ENCODE measurements around the gene IRF2BP2. TPM values are rescaled to one million over a fixed set of nuclear protein-coding genes. Genes with fewer than 3 reads are reported as not detected.

Gene IRF2BP2
- total RNA-seq, 4 donors from 2014 or later: 106 to 125 (median 115) TPM

DNA sequence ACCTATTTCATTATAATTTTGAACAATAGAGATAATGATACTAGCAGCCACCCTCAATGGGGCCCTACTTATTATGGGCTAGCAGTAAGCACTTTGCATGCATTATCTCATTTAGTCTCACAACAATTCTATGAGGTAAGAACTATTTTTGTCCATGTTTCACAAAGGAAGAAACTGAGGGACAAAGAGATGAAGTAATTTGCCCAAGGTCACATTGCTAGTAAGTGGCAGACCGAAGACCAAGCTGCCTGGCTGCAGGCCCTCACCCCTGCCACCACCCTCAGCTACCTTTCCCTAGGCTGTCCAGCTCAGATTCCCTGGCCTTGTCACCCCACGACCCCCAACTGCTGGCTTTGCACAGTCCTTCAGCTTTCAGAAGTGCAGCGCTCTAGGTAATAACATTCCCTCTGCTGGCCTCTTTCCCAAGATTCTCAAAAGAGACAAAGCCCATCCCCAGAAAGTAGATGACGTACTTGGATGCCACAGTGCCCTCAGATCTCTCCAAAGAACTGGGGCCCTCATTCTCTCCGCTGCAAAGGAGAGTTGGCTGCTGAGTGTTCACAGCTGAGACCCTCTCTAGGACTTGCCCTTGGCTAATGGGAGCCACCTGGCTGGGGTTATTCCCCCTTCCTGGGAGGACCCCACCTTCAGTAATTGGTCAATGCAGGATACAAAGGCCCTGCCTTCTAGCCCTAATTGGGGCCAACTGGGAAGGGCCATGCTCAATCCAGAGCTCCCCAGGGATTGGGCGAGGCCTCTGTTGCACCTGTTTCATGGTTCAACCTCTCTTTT is 39.5 kb downstream of the IRF2BP2 start:
- Histone ChIP-seq H3K36me3 (no peaks in the 10 kb centered on the region), H3K4me3 (replicated peaks in 1 of 3) (no peak overlapping the region), H3K9me3 (no peaks in the 10 kb centered on the region), H3K4me1 (no peaks in the 10 kb centered on the region), H3K27me3 (no peaks in the 10 kb centered on the region), H3K27ac (no peak overlapping the region)
- no peak for TF ChIP-seq POLR2A (IDR thresholded peaks at IDR 0.05)
- TF ChIP-seq, protein P1, sequence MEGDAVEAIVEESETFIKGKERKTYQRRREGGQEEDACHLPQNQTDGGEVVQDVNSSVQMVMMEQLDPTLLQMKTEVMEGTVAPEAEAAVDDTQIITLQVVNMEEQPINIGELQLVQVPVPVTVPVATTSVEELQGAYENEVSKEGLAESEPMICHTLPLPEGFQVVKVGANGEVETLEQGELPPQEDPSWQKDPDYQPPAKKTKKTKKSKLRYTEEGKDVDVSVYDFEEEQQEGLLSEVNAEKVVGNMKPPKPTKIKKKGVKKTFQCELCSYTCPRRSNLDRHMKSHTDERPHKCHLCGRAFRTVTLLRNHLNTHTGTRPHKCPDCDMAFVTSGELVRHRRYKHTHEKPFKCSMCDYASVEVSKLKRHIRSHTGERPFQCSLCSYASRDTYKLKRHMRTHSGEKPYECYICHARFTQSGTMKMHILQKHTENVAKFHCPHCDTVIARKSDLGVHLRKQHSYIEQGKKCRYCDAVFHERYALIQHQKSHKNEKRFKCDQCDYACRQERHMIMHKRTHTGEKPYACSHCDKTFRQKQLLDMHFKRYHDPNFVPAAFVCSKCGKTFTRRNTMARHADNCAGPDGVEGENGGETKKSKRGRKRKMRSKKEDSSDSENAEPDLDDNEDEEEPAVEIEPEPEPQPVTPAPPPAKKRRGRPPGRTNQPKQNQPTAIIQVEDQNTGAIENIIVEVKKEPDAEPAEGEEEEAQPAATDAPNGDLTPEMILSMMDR (IDR thresholded peaks at IDR 0.05): no peak
- DNase-seq: no peak
- 86 to 91% methylated on average over 6 of the region's 6 CpGs for WGBS, 2 donors
- intact Hi-C loops (cut with DNase I): no loop called here

DNA sequence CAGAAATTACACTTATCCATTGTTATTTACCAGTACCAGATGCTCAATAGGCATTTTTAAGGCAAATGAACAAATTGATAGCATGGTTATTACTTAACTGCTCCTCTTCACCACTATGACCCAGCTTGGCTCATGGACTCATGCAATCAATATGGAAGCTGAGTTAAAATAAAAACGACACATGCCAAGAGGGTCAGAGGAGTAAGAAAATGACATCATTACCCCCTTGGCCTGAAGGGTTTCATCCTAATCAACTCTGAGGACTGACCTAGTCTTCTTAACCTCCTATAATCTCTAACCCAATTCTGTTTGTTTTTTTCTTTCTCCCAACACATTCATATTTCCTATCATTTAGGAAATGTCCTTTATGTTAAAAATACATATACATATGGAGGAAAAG is 41.6 kb downstream of the IRF2BP2 start:
- intact Hi-C loops (cut with DNase I): no loop called here
- Histone ChIP-seq H3K36me3 (no peaks in the 10 kb centered on the region), H3K27ac (no peak overlapping the region), H3K27me3 (no peaks in the 10 kb centered on the region), H3K4me1 (peaks cover 0 to 4% of the 10 kb centered on the region in 2 donors), H3K9me3 (no peaks in the 10 kb centered on the region), H3K4me3 (replicated peaks in 1 of 3) (no peak overlapping the region)
- WGBS, 2 donors: 94% methylated on average over 1 of the region's 1 CpG
- no peak for DNase-seq
- TF ChIP-seq, protein P1 (IDR thresholded peaks at IDR 0.05): no peak
- no peak for TF ChIP-seq POLR2A (IDR thresholded peaks at IDR 0.05)

- Histone ChIP-seq H3K4me1 (peaks cover 4% of the 10 kb centered on the region in 2 donors), H3K27ac (peak overlapping the region in 1 of 3 donors; percentile 4), H3K4me3 (replicated peaks in 1 of 3) (no peak overlapping the region), H3K9me3 (no peaks in the 10 kb centered on the region), H3K27me3 (no peaks in the 10 kb centered on the region), H3K36me3 (no peaks in the 10 kb centered on the region)
- no peak for TF ChIP-seq POLR2A (IDR thresholded peaks at IDR 0.05)
- TF ChIP-seq, protein P1 (IDR thresholded peaks at IDR 0.05): no peak
- DNase-seq: peak in 1 of 2 donors; percentile 17
- WGBS, 2 donors: 29 to 30% methylated on average over 2 of the region's 2 CpGs
- intact Hi-C loops (cut with DNase I): no loop called here
These were observed 44.8 kb downstream of the IRF2BP2 start for GRCh38 chr1:234565132-234565531.

GRCh38 chr1:234564035-234565029 is 45.6 kb downstream of the IRF2BP2 start:
- no peaks in the 10 kb centered on the region for H3K36me3 ChIP-seq
- H3K27me3 ChIP-seq: no peaks in the 10 kb centered on the region
- H3K9me3 ChIP-seq: no peaks in the 10 kb centered on the region
- intact Hi-C loops (cut with DNase I): no loop called here
- WGBS, 2 donors: 90 to 95% methylated on average over 7 of the region's 7 CpGs
- peaks cover 4 to 6% of the 10 kb centered on the region in 2 donors for H3K4me1 ChIP-seq
- H3K4me3 ChIP-seq (replicated peaks in 1 of 3): no peak overlapping the region
- no peak for DNase-seq
- H3K27ac ChIP-seq: no peak overlapping the region
- TF ChIP-seq POLR2A (IDR thresholded peaks at IDR 0.05): no peak
- TF ChIP-seq, protein P1 (IDR thresholded peaks at IDR 0.05): no peak

Data from thyroid gland (tissue), 4 donors.